Endothelial cell of umbilical vein (primary cell): ENCODE measurements around the gene SUPT3H. TPM values are rescaled to one million over a fixed set of nuclear protein-coding genes. Genes with fewer than 3 reads are reported as not detected.
A peak's percentile ranks its signal among the peaks of the same experiment; 100 is the strongest.

Experiments used
- BruUV-seq: library from RNA; stranded (reverse); fragments of 400-500 nt; replicated peaks from 2 replicates; lab custom pipeline; 2021; lab: Mats Ljungman, UMichigan
- CTCF ChIA-PET: fragments of 300-600, 350-600 bp; sonication (Branson Sonifier 250); formaldehyde crosslinking; loops from one replicate; lab custom pipeline; 2021; ENCODE audit warnings: antibody characterized with exemption, inconsistent platforms; lab: Charles Lee
- POLR2A ChIA-PET: fragments of 300-600, 350-600 bp; sonication (Branson Sonifier 250); formaldehyde crosslinking; loops from one replicate; lab custom pipeline; 2021; ENCODE audit warnings: antibody characterized with exemption, inconsistent platforms; lab: Charles Lee
- DNase-seq: peaks from one replicate; pipeline ENCODE4 v3.0.0-alpha.2; 2011; ENCODE audit warnings: low read depth, low spot score
- FAIRE-seq: peaks from 2 replicates; lab custom pipeline; 2011; peaks lifted over from hg19 to GRCh38; lab: Jason Lieb, UNC
- H2AFZ ChIP-seq: 2 replicates; pipeline ENCODE4 v1.6.0; 2012; ENCODE audit warnings: low read depth, low read length, control low read depth, inconsistent platforms
- H3K27ac ChIP-seq: 2 replicates; pipeline ENCODE4 v1.5.1; 2011; ENCODE audit warnings: low read depth, mild to moderate bottlenecking, control low read depth, low read length, moderate library complexity; ENCODE audit not compliant: insufficient read depth
- H3K27me3 ChIP-seq, 2 experiments: 2 replicates each; pipeline versions ENCODE4 v1.6.0 to v1.6.1; 2011; ENCODE audit warnings: low read length in 2 of 2, mixed read lengths in 1 of 2; ENCODE audit not compliant: control insufficient read depth in 2 of 2, insufficient read depth in 2 of 2
- H3K36me3 ChIP-seq, 2 experiments: 2 replicates in 1 of 2; 3 replicates in 1 of 2; pipeline ENCODE4 v1.5.1; 2011; ENCODE audit warnings: low read length in 2 of 2, mild to moderate bottlenecking in 1 of 2, moderate library complexity in 1 of 2; ENCODE audit not compliant: control insufficient read depth in 2 of 2, insufficient read depth in 2 of 2; ENCODE audit errors: extremely low read depth in 1 of 2
- H3K4me1 ChIP-seq: 3 replicates; pipeline ENCODE4 v1.5.1; 2011; ENCODE audit warnings: mild to moderate bottlenecking, low read length; ENCODE audit not compliant: control insufficient read depth, insufficient read depth; ENCODE audit errors: extremely low read depth
- H3K4me2 ChIP-seq: 2 replicates; pipeline ENCODE4 v1.6.1; 2011; ENCODE audit warnings: low read length, control low read depth, mixed read lengths; ENCODE audit not compliant: insufficient read depth
- H3K4me3 ChIP-seq, 3 experiments: fragments of 200-600 bp in 1 of 3; sonication (generic), shearing (Covaris generic) in 1 of 3; replicated peaks in 1 of 3; 2 replicates each; pipeline ENCODE4 v1.5.1; 2011 to 2016; ENCODE audit warnings: control low read depth in 3 of 3, low read length in 3 of 3, mild to moderate bottlenecking in 2 of 3, inconsistent platforms in 1 of 3, low read depth in 1 of 3, moderate library complexity in 1 of 3; ENCODE audit not compliant: insufficient read depth in 1 of 3
- H3K79me2 ChIP-seq: 2 replicates; pipeline ENCODE4 v1.6.0; 2012; ENCODE audit warnings: low read length, inconsistent platforms; ENCODE audit not compliant: control insufficient read depth, insufficient read depth
- H3K9ac ChIP-seq: replicated peaks from 2 replicates; pipeline ENCODE3; 2011; ENCODE audit warnings: low read length, control low read depth; ENCODE audit not compliant: insufficient read depth; ENCODE audit errors: extremely low read depth
- H3K9me1 ChIP-seq: replicated peaks from 3 replicates; pipeline ENCODE4 v1.6.0; 2011; ENCODE audit warnings: mild to moderate bottlenecking, low read length; ENCODE audit not compliant: control insufficient read depth, insufficient read depth; ENCODE audit errors: extremely low read depth
- H3K9me3 ChIP-seq: replicated peaks from 2 replicates; pipeline ENCODE4 v1.5.1; 2012; ENCODE audit warnings: low read length, inconsistent platforms; ENCODE audit not compliant: control insufficient read depth, insufficient read depth
- H4K20me1 ChIP-seq: replicated peaks from 2 replicates; pipeline ENCODE3; 2011; ENCODE audit warnings: mild to moderate bottlenecking, low read length; ENCODE audit not compliant: control insufficient read depth, insufficient read depth; ENCODE audit errors: extremely low read depth
- CTCF ChIP-seq, 2 donors: IDR thresholded peaks; 1 replicate in 1 of 2; 2 replicates in 1 of 2; pipeline ENCODE4 v1.5.1; 2011; ENCODE audit warnings: low read length in 2 of 2, mild to moderate bottlenecking in 2 of 2, moderate library complexity in 2 of 2, control low read depth in 1 of 2, inconsistent platforms in 1 of 2, low read depth in 1 of 2; ENCODE audit not compliant: insufficient read depth in 1 of 2; ENCODE audit errors: extremely low read depth in 1 of 2
- EZH2 ChIP-seq: IDR thresholded peaks from 2 replicates; pipeline ENCODE4 v1.6.1; 2012; ENCODE audit warnings: borderline replicate concordance, low read depth, mild to moderate bottlenecking, moderate library complexity, low read length, inconsistent platforms; ENCODE audit not compliant: severe bottlenecking
- FOS ChIP-seq: IDR thresholded peaks from 2 replicates; pipeline ENCODE4 v1.6.1; 2011; ENCODE audit warnings: mild to moderate bottlenecking, low read length, moderate library complexity, borderline replicate concordance; ENCODE audit not compliant: insufficient read depth
- GATA2 ChIP-seq: IDR thresholded peaks from 2 replicates; pipeline ENCODE4 v1.7.0; 2011; ENCODE audit warnings: low read depth, mild to moderate bottlenecking, moderate library complexity, mixed read lengths, low read length; ENCODE audit not compliant: insufficient read length, insufficient read depth
- JUN ChIP-seq: IDR thresholded peaks from 2 replicates; pipeline ENCODE4 v1.6.1; 2011; ENCODE audit warnings: borderline replicate concordance, low read depth; ENCODE audit not compliant: insufficient read length, insufficient read depth
- MAX ChIP-seq: IDR thresholded peaks from 2 replicates; pipeline ENCODE4 v1.6.1; 2011; ENCODE audit not compliant: insufficient read depth, insufficient read length
- MYC ChIP-seq: IDR thresholded peaks from one replicate; pipeline ENCODE4 v1.6.1; 2011; ENCODE audit warnings: mild to moderate bottlenecking, low read depth, low read length
- POLR2A ChIP-seq: IDR thresholded peaks from 2 replicates; pipeline ENCODE4 v1.6.1; 2012; ENCODE audit warnings: low read depth, mild to moderate bottlenecking, control low read depth, low read length
- POLR2AphosphoS5 ChIP-seq: IDR thresholded peaks from 2 replicates; pipeline ENCODE4 v1.6.1; 2012; ENCODE audit warnings: low read depth, mild to moderate bottlenecking, control low read depth, low read length, moderate library complexity; ENCODE audit not compliant: insufficient read depth
- dilution Hi-C: fragments of 300-500 bp; cut with MboI; formaldehyde crosslinking; loops from one replicate; pipeline ENCODE4 v1.15.0; 2019; ENCODE audit warnings: low sequenced_read_pairs; ENCODE audit not compliant: extremely low pct_ligation_motif_present
- intact Hi-C: fragments of 100-400 bp; cut with micrococcal nuclease; formaldehyde crosslinking; loops from one replicate; pipeline ENCODE4 v1.10.0; 2022
- polyA plus RNA-seq, 4 experiments: library from polyadenylated mRNA; depleted of rRNA in 3 of 4; stranded (reverse) in 3 of 4; unstranded in 1 of 4; fragments of >200 nt; gene quantifications; 2 replicates each; pipeline versions ENCODE4 v1.2.1 to v1.2.3, GENCODE V29; 2011 to 2012; ENCODE audit warnings: missing spikeins in 1 of 4
- total RNA-seq: library from RNA; stranded (reverse); gene quantifications from 2 replicates; pipeline ENCODE4 v1.2.3, GENCODE V29; 2021

The SUPT3H gene
- total and polyA plus RNA-seq, 2 donors (not counting 3 experiments of a cell fraction or from before 2014, with no cell fraction given) = 8.3 to 9.8 TPM

GRCh38 chr6:45074439-45074838 is 303.3 kb downstream of the SUPT3H start:
- peak overlapping the region; percentile 5 for H3K4me2 ChIP-seq
- TF ChIP-seq POLR2A (no peak), CTCF (IDR thresholded peaks at IDR 0.05; ENCODE audit: extremely low read depth in 1 of 2, insufficient read depth in 1 of 2, low read depth in 1 of 2, low read length in 2 of 2) (no peak), FOS (no peak), MYC (no peak), POLR2AphosphoS5 (no peak), GATA2 (no peak), JUN (no peak), MAX (no peak), EZH2 (no peak)
- H3K27ac ChIP-seq = peak overlapping the region; percentile 60
- no peaks in the 10 kb centered on the region for H4K20me1 ChIP-seq
- peak overlapping the region; percentile 61 for H2AFZ ChIP-seq
- H3K9me3 ChIP-seq = no peaks in the 10 kb centered on the region
- H3K9ac ChIP-seq = peak overlapping the region; percentile 44
- dilution Hi-C loops = no loop called here
- FAIRE-seq = no peak
- no peaks in the 10 kb centered on the region for H3K79me2 ChIP-seq
- CTCF ChIA-PET = interaction anchor here (1.3 to 2.1 kb wide), 2 partner anchors 12 to 599 kb away, joined by 3 to 13 read pairs; no protein-coding TSS in a partner anchor
- no peaks in the 10 kb centered on the region for H3K9me1 ChIP-seq
- no peaks in the 10 kb centered on the region for H3K36me3 ChIP-seq
- intact Hi-C loops = no loop called here
- peaks cover 23% of the 10 kb centered on the region for H3K4me1 ChIP-seq
- H3K4me3 ChIP-seq = no peak overlapping the region
- POLR2A ChIA-PET = no interaction called here
- no peak for DNase-seq
- H3K27me3 ChIP-seq = no peaks in the 10 kb centered on the region
- no TSS peak for BruUV-seq
